K562 treated with DMSO at 1 percent for 12 hours (cell line): Measurements from ENCODE around the gene MEIKIN. TPM values are rescaled to one million over a fixed set of nuclear protein-coding genes. Genes with fewer than 3 reads are reported as not detected.

Experiments used
- total RNA-seq: library from RNA; unstranded; fragments of 300-600 nt; gene quantifications from 2 replicates; pipeline ENCODE4 v1.2.3, GENCODE V29; 2022; ENCODE audit not compliant: insufficient read depth

The MEIKIN gene, protein sequence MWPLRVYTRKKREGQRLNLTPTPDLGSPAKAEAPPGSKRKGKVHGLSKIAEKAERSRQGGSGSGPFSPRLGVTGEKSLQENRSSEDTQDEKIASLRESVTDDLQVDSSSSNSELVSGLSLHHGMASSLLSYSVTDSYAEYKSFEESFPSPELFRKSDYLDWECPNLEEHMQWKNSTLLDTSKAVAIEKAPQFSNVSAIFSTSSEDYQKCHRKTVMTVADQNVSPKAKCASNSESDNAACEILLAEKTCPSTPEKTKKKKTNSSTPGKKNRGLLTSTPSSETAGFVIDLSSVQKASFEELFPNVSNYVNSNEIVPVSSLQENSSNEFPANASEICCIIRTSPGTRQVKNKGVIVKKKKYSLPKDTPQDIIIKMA
- total RNA-seq, result not detected in 2 replicates

DNA sequence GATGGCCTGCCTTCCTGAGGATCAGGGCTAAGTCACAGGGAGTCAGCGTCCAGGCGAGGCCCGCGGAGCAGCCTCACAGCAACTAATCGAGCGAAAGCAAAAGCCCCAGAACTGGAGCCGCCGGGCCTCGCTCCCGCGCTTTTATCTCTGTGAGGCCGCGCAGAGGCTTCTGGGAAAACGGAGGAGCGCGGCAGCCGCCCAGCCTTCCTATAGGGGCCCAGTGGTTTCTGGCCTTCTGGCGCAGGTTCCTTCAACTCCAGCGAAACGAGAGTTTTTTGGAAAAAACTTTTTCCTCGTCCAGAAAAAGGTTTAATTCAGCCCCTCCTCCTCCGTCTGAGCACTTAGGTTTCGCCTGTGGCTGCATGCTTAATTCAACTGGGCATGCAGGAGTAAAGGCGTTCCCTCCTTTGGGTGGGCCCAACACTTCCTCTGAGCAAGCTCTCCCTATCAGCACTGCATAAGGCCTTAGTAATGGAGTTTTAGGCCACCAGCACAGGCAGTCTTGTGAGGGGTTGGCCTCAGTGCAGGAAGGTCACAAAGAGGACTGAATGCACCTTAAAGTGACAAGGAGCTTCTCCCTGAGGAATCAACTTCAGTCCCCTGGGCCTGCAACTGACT is at the start of gene MEIKIN:
Gene MEIKIN (minus strand): TSS at position 113 of the 618 bp plus-strand sequence. CDS start 158 bp downstream, outside the sequence.

DNA sequence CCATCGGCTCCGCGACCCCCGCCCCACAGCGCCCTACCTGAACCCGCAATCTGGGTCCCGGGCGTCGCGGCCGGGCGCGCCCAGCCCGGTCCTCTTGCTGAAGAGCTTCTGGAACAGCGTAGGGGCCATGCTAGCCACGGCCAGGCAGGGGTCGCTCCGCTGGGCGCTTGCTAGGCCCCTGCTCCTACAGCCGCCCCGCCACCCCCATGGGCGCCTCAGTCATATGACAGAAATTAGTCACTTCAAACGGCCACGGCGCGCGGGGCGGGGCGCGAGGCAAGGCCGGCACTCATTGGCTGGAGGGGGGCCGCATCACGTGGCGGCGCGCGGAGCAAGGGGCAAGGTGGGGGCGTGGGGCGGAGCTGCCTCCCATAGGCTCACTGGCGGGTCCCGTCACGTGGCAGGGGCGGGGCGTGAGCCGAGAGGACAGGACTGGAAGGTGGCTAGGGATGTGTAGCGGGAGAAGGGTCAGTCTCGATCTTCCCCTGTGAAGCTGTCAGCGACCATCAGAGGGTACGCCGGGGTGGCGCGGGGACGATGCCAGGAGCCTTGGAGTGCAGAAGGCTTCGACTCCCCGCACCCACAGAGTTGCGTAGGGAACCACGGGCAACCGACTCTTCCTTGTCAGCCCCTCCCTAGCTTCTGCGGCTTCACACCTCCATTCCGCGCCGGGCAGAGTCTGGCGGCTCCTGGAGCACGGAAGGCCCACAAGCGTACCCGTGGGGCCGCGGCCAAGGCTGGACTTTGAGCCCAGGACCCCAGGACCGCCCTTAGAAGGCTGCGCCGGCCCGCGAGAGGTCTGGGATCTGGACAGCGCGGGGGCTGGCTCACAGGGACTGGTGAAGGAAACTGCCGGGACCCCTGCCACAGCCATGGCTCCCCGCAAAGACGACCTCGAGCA is 148.4 kb downstream of the MEIKIN start, which contains the start of gene FNIP1:
Gene FNIP1 (minus strand): TSS at position 225 of the 901 bp plus-strand sequence. CDS start 96 bp downstream, at position 129.

Other genes with a start within 250 kb of the MEIKIN start
- 3.0 and 24.1 TPM in 2 replicates for gene FNIP1, start 148.6 kb downstream of the MEIKIN start, total RNA-seq
- gene ACSL6, start 66.0 kb upstream of the MEIKIN start, total RNA-seq, result 0.50 and 1.6 TPM in 2 replicates
- gene IL3, start 115.0 kb upstream of the MEIKIN start, total RNA-seq, result not detected in 2 replicates
- gene CSF2, start 128.1 kb upstream of the MEIKIN start, total RNA-seq, result not detected in 2 replicates